WI38 (cell line): ENCODE data around the gene PDAP1.
"Not testable (repeated sequence)": the region's sequence is repeated elsewhere in the genome, so short reads cannot be mapped to it uniquely, and the experiment has no call there.

Experiments
- H3K4me3 ChIP-seq: 2 replicates; pipeline ENCODE4 v1.5.1; 2011; ENCODE audit warnings: low read depth, mild to moderate bottlenecking, control low read depth, low read length
- CTCF ChIP-seq: IDR thresholded peaks from 2 replicates; pipeline ENCODE4 v1.5.1; 2012; ENCODE audit warnings: low read depth, mild to moderate bottlenecking, control low read depth, low read length

PDAP1 gene

GRCh38 chr7:99390941-99391602 lies 17.3 kb downstream of the PDAP1 start:
- no peak for TF ChIP-seq CTCF
- no peak overlapping the region for H3K4me3 ChIP-seq

- no peak overlapping the region for H3K4me3 ChIP-seq
- no peak for TF ChIP-seq CTCF
Observed at GRCh38 chr7:99389772-99390171, 18.6 kb downstream of the PDAP1 start.

- H3K4me3 ChIP-seq, result no peak overlapping the region
- TF ChIP-seq CTCF, result no peak
Observed at GRCh38 chr7:99387912-99388311, 20.5 kb downstream of the PDAP1 start.

- H3K4me3 ChIP-seq, result not testable (repeated sequence)
Observed at GRCh38 chr7:99387239-99387635, 21.2 kb downstream of the PDAP1 start.

- TF ChIP-seq CTCF, result no peak
- H3K4me3 ChIP-seq, result no peak overlapping the region
Observed at GRCh38 chr7:99386584-99387238, 21.7 kb downstream of the PDAP1 start.

GRCh38 chr7:99385564-99385963 lies 22.8 kb downstream of the PDAP1 start:
- no peak overlapping the region for H3K4me3 ChIP-seq
- no peak for TF ChIP-seq CTCF

- no peak overlapping the region for H3K4me3 ChIP-seq
- TF ChIP-seq CTCF, result no peak
Observed at GRCh38 chr7:99384523-99384922, 23.9 kb downstream of the PDAP1 start.
